ENCODE data around the gene TAAR1.

DNA sequence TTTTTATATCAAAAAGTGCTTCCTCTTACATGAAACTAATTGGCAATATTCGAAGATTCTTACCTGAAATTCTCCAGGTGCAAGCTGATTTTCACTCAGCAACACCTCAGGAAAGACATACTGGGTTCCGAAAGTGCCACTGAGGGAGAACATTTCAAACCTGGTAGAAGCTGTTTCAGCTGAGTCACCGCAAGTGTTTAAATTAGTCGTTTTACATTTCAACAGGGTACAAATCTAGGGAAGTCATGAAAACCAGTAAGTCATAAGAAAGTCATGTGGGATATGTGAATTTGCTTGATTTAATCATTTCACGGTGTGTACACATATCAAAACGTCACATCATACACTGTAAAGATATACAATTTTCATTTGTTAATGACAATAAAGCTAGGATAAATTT lies 25.3 kb upstream of the TAAR1 start:
- TF ChIP-seq, protein P1, sequence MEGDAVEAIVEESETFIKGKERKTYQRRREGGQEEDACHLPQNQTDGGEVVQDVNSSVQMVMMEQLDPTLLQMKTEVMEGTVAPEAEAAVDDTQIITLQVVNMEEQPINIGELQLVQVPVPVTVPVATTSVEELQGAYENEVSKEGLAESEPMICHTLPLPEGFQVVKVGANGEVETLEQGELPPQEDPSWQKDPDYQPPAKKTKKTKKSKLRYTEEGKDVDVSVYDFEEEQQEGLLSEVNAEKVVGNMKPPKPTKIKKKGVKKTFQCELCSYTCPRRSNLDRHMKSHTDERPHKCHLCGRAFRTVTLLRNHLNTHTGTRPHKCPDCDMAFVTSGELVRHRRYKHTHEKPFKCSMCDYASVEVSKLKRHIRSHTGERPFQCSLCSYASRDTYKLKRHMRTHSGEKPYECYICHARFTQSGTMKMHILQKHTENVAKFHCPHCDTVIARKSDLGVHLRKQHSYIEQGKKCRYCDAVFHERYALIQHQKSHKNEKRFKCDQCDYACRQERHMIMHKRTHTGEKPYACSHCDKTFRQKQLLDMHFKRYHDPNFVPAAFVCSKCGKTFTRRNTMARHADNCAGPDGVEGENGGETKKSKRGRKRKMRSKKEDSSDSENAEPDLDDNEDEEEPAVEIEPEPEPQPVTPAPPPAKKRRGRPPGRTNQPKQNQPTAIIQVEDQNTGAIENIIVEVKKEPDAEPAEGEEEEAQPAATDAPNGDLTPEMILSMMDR (conservative IDR thresholded peaks at IDR 0.05; ENCODE audit: low read depth, low read length), result no peak
- no peak for TF ChIP-seq EZH2 (IDR thresholded peaks at IDR 0.05; ENCODE audit: low read length, unreplicated experiment)

Measured in PC-3 (cell line).